ENCODE results near the gene LSM3. TPM values are rescaled to one million over a fixed set of nuclear protein-coding genes. Genes with fewer than 3 reads are reported as not detected.

The LSM3 gene
- total and polyA plus RNA-seq, 4 donors = 6.4 to 10.3 (median 9.9) TPM

GRCh38 chr3:14133188-14133800 lies 45.3 kb upstream of the LSM3 start:
- TF ChIP-seq, protein P1, sequence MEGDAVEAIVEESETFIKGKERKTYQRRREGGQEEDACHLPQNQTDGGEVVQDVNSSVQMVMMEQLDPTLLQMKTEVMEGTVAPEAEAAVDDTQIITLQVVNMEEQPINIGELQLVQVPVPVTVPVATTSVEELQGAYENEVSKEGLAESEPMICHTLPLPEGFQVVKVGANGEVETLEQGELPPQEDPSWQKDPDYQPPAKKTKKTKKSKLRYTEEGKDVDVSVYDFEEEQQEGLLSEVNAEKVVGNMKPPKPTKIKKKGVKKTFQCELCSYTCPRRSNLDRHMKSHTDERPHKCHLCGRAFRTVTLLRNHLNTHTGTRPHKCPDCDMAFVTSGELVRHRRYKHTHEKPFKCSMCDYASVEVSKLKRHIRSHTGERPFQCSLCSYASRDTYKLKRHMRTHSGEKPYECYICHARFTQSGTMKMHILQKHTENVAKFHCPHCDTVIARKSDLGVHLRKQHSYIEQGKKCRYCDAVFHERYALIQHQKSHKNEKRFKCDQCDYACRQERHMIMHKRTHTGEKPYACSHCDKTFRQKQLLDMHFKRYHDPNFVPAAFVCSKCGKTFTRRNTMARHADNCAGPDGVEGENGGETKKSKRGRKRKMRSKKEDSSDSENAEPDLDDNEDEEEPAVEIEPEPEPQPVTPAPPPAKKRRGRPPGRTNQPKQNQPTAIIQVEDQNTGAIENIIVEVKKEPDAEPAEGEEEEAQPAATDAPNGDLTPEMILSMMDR (IDR thresholded peaks at IDR 0.05; ENCODE audit: control extremely low read depth, extremely low read depth) = no peak
- ATAC-seq (ENCODE audit: insufficient read depth, low FRiP score) (no peak), DNase-seq (no peak)
- no peaks in the 10 kb centered on the region for H3K9me3 ChIP-seq (ENCODE audit: control insufficient read depth in 4 of 4, insufficient read depth in 3 of 4, low read length in 3 of 4)
- H3K27ac ChIP-seq (ENCODE audit: low read depth in 1 of 2, low read length in 1 of 2) = no peak overlapping the region
- H3K4me1 ChIP-seq (ENCODE audit: control insufficient read depth in 5 of 5, insufficient read depth in 5 of 5, low read length in 5 of 5) = peaks cover 0 to 4% (median 0%) of the 10 kb centered on the region in 5 donors
- WGBS, 2 donors = 94 to 95% methylated on average over 10 of the region's 10 CpGs
- H3K4me3 ChIP-seq = no peak overlapping the region
- H3K27me3 ChIP-seq (ENCODE audit: control insufficient read depth in 3 of 3, insufficient read depth in 3 of 3, low read length in 2 of 3) = no peaks in the 10 kb centered on the region
- H3K9ac ChIP-seq (ENCODE audit: insufficient read depth in 1 of 2, low read length in 2 of 2) = no peak overlapping the region
- H3K36me3 ChIP-seq (ENCODE audit: control insufficient read depth in 4 of 4, insufficient read depth in 4 of 4, low read length in 4 of 4) = peaks cover 40 to 78% (median 61%) of the 10 kb centered on the region in 4 donors

DNA sequence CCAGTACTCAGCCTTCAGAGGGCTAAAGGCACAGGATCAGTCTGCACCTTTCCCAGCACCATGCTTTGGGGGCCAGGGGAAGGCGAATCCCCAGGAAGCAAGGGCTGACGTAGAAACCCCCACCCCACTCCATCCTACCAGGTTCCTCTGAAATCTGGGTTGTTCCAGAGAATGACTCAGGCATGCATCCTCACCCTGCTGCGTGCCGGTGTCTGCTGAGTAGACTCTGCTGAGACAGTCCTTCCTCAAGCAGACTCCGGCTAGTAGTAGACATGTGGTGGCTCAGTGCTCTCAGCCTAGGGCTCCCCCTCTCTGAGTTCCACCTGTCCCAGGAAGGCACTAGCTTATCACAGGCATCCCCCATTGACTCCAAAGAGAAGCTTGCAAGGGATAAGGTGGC lies 44.7 kb upstream of the LSM3 start:
- ATAC-seq (ENCODE audit: insufficient read depth, low FRiP score) (no peak), DNase-seq (no peak)
- Histone ChIP-seq H3K9ac (ENCODE audit: insufficient read depth in 1 of 2, low read length in 2 of 2) (no peak overlapping the region), H3K27ac (ENCODE audit: low read depth in 1 of 2, low read length in 1 of 2) (no peak overlapping the region), H3K27me3 (ENCODE audit: control insufficient read depth in 3 of 3, insufficient read depth in 3 of 3, low read length in 2 of 3) (no peaks in the 10 kb centered on the region), H3K4me1 (ENCODE audit: control insufficient read depth in 5 of 5, insufficient read depth in 5 of 5, low read length in 5 of 5) (peaks cover 0 to 4% (median 0%) of the 10 kb centered on the region in 5 donors), H3K4me3 (no peak overlapping the region), H3K9me3 (ENCODE audit: control insufficient read depth in 4 of 4, insufficient read depth in 3 of 4, low read length in 3 of 4) (no peaks in the 10 kb centered on the region), H3K36me3 (ENCODE audit: control insufficient read depth in 4 of 4, insufficient read depth in 4 of 4, low read length in 4 of 4) (peaks cover 42 to 84% (median 58%) of the 10 kb centered on the region in 4 donors)
- TF ChIP-seq, protein P1 (IDR thresholded peaks at IDR 0.05; ENCODE audit: control extremely low read depth, extremely low read depth) = no peak
- WGBS, 2 donors = 92 to 96% methylated on average over 5 of the region's 5 CpGs

- DNase-seq (no peak), ATAC-seq (ENCODE audit: insufficient read depth, low FRiP score) (no peak)
- peaks cover 44 to 88% (median 57%) of the 10 kb centered on the region in 4 donors for H3K36me3 ChIP-seq (ENCODE audit: control insufficient read depth in 4 of 4, insufficient read depth in 4 of 4, low read length in 4 of 4)
- no peaks in the 10 kb centered on the region for H3K27me3 ChIP-seq (ENCODE audit: control insufficient read depth in 3 of 3, insufficient read depth in 3 of 3, low read length in 2 of 3)
- no peak overlapping the region for H3K9ac ChIP-seq (ENCODE audit: insufficient read depth in 1 of 2, low read length in 2 of 2)
- no peaks in the 10 kb centered on the region for H3K9me3 ChIP-seq (ENCODE audit: control insufficient read depth in 4 of 4, insufficient read depth in 3 of 4, low read length in 3 of 4)
- 88 to 92% methylated on average over 6 of the region's 6 CpGs for WGBS, 2 donors
- no peak overlapping the region for H3K27ac ChIP-seq (ENCODE audit: low read depth in 1 of 2, low read length in 1 of 2)
- no peak overlapping the region for H3K4me3 ChIP-seq
- H3K4me1 ChIP-seq (ENCODE audit: control insufficient read depth in 5 of 5, insufficient read depth in 5 of 5, low read length in 5 of 5) = peaks cover 0 to 4% (median 0%) of the 10 kb centered on the region in 5 donors
- TF ChIP-seq, protein P1 (IDR thresholded peaks at IDR 0.05; ENCODE audit: control extremely low read depth, extremely low read depth) = no peak
Measured at GRCh38 chr3:14134291-14134690, 44.3 kb upstream of the LSM3 start.

- Histone ChIP-seq H3K4me1 (ENCODE audit: control insufficient read depth in 5 of 5, insufficient read depth in 5 of 5, low read length in 5 of 5) (peaks cover 0 to under 1% (median 0%) of the 10 kb centered on the region in 5 donors), H3K36me3 (ENCODE audit: control insufficient read depth in 4 of 4, insufficient read depth in 4 of 4, low read length in 4 of 4) (peaks cover 36 to 90% (median 53%) of the 10 kb centered on the region in 4 donors), H3K9ac (ENCODE audit: insufficient read depth in 1 of 2, low read length in 2 of 2) (no peak overlapping the region), H3K4me3 (no peak overlapping the region), H3K27me3 (ENCODE audit: control insufficient read depth in 3 of 3, insufficient read depth in 3 of 3, low read length in 2 of 3) (no peaks in the 10 kb centered on the region), H3K9me3 (ENCODE audit: control insufficient read depth in 4 of 4, insufficient read depth in 3 of 4, low read length in 3 of 4) (no peaks in the 10 kb centered on the region), H3K27ac (ENCODE audit: low read depth in 1 of 2, low read length in 1 of 2) (no peak overlapping the region)
- no peak for DNase-seq
- TF ChIP-seq, protein P1 (IDR thresholded peaks at IDR 0.05; ENCODE audit: control extremely low read depth, extremely low read depth) = no peak
- WGBS, 2 donors = 90 to 95% methylated on average over 11 of the region's 11 CpGs
- ATAC-seq (ENCODE audit: insufficient read depth, low FRiP score) = no peak
Measured at GRCh38 chr3:14135581-14135980, 43.0 kb upstream of the LSM3 start.

Measured in lung (tissue), 12 donors.